Activated CD8-positive, alpha-beta memory T cell treated with anti-CD3 and anti-CD28 coated beads for 36 hours (primary cell): ENCODE data around the gene OR12D3. TPM values are rescaled to one million over a fixed set of nuclear protein-coding genes. Genes with fewer than 3 reads are reported as not detected.
"Not testable (repeated sequence)": the region's sequence is repeated elsewhere in the genome, so short reads cannot be mapped to it uniquely, and the experiment has no call there.

ENCODE experiments used
- CTCF ChIA-PET: fragments of 350-600 bp; sonication (Branson Sonifier 250); formaldehyde crosslinking; loops from one replicate; lab custom pipeline; 2021; ENCODE audit warnings: antibody characterized with exemption; lab: Charles Lee
- POLR2A ChIA-PET: fragments of 350-600 bp; sonication (Branson Sonifier 250); formaldehyde crosslinking; loops from one replicate; lab custom pipeline; 2021; ENCODE audit warnings: antibody characterized with exemption; lab: Charles Lee
- total RNA-seq, 2 experiments: library from RNA; stranded (reverse); gene quantifications; one replicate each; pipeline ENCODE4 v1.2.3, GENCODE V29; 2021

Gene OR12D3
- not detected for total RNA-seq

GRCh38 chr6:29375191-29375590, at the start of gene OR12D3:
Gene OR12D3, minus strand, starts transcription at chr6:29375291. Its CDS starts 4 bp downstream, at chr6:29375287.
- ChIA-PET CTCF (no interaction called here), POLR2A (no interaction called here)

DNA sequence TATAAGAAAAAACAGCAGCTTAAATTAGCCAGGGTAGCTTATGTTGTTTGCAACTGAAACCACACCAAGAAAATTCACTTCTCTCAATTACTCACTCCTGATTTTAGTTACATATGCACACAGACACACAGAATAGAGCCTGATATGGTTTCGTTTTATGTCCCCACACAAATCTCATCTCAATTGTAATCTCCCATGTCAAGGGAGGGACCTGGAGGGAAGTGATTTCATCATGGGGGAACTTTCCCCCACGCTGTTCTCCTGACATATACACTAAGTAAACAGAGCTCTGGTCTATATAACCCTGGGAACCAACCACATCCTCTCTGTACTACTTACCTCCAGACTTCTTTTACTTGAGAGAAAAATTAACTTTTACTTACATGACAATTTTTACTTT, 49.5 kb upstream of the OR12D3 start:
- POLR2A ChIA-PET: no interaction called here
- CTCF ChIA-PET: no interaction called here

DNA sequence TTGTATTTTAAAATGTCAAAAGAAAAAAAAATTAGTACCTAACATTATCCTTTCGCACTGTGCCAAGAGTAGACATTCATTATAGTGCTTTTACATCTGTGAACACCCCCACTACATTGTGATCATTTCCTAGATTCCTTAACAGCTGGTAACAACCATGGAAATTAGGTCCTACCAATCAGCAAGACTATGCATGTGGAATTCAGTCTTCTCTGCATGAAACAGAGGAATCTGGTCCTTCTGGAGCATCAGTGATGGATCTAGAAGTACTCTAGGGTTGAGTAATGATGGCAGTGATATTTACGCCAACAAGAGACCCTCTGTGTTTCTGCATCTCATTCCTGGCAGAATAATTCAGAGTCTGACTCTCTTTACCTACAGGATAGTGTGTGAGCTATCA, 49.1 kb upstream of the OR12D3 start:
- ChIA-PET POLR2A (no interaction called here), CTCF (no interaction called here)

DNA sequence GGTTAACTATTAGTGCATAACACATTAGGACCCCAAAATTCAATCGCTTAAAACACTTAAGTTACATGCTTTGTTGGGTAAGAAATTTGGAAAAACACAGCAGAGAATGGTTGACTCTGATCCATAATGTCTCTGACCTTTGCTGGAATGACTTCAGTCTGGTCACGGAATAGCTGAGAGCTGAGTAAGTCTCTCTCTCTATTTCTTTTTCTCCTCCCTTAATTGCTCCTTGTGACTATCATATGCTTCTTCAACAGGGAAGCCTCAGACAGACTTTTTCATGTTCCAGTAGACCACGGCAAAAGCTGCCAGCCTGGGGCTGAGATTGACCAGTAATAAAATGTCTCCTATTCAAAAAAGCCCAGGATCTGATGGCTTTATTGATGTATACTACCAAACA, 44.4 kb upstream of the OR12D3 start:
- CTCF ChIA-PET: no interaction called here

GRCh38 chr6:29414588-29414987, 39.5 kb upstream of the OR12D3 start, which contains the start of gene OR12D1:
Gene OR12D1, plus strand, starts transcription at chr6:29414928.
- ChIA-PET CTCF (no interaction called here), POLR2A (no interaction called here)

More for the DNA sequence above, 44.4 kb upstream of the OR12D3 start:
- POLR2A ChIA-PET: no interaction called here

DNA sequence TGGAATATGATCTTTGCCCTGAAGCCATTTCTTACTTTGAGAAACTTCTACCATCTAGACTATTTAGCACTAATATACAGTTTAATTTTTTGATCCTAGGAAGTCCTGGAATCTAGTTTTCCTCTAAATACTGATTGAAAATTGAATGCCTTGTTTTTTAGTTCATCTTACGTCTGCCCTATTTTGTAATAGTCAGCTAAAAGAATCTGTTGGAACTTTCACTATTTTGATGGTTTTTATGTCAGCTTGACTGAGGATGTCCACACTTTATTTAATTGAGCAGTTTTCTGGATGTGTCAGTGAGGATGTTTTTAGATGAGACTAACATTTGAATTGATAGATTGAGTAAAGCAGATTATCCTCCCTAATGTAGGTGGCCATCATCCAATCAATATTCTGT, 28.7 kb upstream of the OR12D3 start:
- ChIA-PET CTCF (no interaction called here), POLR2A (no interaction called here)

- POLR2A ChIA-PET: no interaction called here
Observed at GRCh38 chr6:29399525-29399924, 24.4 kb upstream of the OR12D3 start.

DNA sequence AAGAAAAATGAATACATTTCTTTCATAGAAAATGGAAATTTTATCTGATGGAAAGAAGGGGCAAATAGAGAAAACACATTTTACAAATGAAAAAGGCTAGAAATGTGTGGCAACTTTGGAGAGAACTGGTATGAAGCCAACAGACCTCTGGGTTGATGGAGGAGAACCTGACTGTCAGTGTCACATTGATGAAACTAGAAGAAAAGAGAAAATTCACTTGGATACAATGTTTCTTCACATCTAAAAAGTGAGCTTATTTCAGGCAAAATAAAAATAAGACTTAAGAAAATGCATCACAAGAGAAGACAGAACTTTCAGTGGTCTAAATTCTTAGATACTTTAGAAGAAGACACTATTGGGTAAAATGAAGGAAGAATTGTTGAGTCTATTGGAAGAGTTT, 20.2 kb upstream of the OR12D3 start, which contains the start of gene OR12D2:
OR12D2 (plus strand) TSS at position 301 of the 400 bp plus-strand sequence. CDS start 1,069 bp downstream, outside the sequence.
- POLR2A ChIA-PET: no interaction called here

More at GRCh38 chr6:29399525-29399924, 24.4 kb upstream of the OR12D3 start:
- CTCF ChIA-PET: no interaction called here

GRCh38 chr6:29388533-29388932, 13.4 kb upstream of the OR12D3 start:
- POLR2A ChIA-PET: no interaction called here
- CTCF ChIA-PET: no interaction called here

More for the DNA sequence above, 20.2 kb upstream of the OR12D3 start, which contains the start of gene OR12D2:
- CTCF ChIA-PET: no interaction called here

DNA sequence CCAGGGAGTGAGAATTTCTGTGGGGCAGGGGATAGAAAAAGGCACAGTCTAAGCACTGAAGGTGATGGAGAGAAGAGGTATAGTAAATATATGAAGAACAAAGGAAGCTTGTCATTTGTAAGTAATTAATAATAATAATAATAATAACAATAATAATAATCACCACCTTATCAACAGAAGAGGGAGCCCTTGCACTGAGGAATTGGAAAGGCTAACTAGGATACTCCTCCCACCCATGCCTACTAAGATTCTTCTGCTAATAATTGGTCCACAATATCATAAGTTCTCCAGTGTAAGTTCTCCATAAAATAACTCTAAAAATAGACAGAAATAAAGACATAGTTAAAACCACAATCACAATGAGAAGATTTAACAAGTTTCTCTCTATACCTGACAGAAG, 912 bp upstream of the OR12D3 start:
- POLR2A ChIA-PET: no interaction called here
- CTCF ChIA-PET: no interaction called here

DNA sequence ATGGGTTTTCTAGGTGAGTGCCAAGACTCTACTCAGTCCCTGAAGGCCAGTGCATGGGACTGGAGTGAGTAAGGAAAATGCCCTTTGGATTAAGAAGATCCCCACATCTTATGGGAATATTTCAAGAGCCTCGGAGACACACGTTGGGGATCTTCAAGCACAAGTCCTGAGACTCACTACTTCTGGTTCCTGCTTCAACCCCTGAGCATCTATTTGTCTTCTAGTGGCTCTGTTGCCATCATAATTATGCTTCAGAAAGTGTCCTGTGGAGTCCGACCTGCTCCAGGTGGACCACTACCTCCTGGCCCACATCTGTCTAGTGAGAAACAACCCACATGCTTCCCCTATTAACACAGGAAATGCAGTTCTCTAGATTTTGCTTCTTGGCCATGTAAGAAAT, 6.3 kb downstream of the OR12D3 start, which contains the start of gene OR5V1:
OR5V1 (minus strand) TSS at position 101 of the 400 bp plus-strand sequence. CDS start 12,670 bp downstream, outside the sequence.
- CTCF ChIA-PET: no interaction called here
- POLR2A ChIA-PET: no interaction called here

GRCh38 chr6:29355603-29356002, 19.5 kb downstream of the OR12D3 start:
- POLR2A ChIA-PET: no interaction called here

GRCh38 chr6:29354980-29355379, 20.1 kb downstream of the OR12D3 start:
- ChIA-PET POLR2A (no interaction called here), CTCF (no interaction called here)

More at GRCh38 chr6:29355603-29356002, 19.5 kb downstream of the OR12D3 start:
- CTCF ChIA-PET: no interaction called here

DNA sequence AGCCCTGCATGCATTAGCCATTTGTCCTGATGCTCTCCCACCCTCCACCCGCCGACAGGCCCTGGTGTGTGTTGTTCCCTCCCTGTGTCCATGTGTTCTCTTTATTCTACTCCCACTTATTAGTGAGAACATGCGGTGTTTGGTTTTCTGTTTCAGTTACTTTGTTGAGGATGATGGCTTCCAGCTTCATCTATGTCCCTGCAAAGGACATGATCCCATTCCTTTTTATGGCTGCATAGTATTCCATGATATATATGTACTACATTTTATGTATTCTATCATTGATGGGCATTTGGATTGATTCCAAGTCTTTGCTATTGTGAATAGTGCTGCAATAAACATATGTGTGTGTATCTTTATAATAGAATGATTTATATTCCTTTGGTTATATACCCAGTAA, 25.7 kb downstream of the OR12D3 start:
- POLR2A ChIA-PET, CTCF ChIA-PET: not testable (repeated sequence)

DNA sequence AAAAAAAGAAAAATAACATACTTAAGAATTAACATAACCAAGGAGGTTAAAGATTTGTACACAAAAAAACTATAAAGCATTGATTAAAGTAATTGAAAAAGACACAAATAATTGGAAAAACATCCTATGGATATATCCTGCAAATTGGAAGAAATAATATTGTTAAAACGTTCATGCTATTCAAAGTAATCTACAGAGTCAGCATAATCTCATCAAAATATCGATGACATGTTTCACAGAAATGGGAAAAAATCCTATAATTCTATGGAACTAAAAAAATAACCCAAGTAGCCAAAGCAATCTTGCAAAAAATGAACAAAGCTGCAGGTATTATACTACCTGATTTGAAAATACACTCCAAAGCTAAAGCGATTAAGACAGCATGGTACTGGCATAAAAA, 29.7 kb downstream of the OR12D3 start:
- CTCF ChIA-PET: no interaction called here
- POLR2A ChIA-PET: no interaction called here

GRCh38 chr6:29336269-29336668, 38.8 kb downstream of the OR12D3 start:
- POLR2A ChIA-PET: no interaction called here
- CTCF ChIA-PET: no interaction called here

DNA sequence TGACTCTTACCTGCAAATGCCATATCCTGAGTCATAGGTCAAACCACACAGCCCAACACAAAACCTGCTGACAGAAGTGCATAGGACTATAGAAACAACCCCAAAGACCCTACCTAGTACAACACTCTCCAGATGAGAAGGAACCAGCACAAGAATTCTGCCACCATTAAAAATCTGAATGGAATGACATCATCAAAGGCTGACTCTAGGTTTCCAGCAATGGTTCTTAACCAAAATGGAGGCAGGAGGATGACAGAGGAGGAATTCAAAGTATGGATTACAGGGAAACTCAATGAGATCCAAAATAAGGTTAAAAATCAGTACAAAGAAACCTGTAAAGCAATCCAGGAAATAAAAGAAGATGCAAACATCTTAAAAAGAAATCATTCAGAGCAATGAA, 42.4 kb downstream of the OR12D3 start:
- CTCF ChIA-PET: no interaction called here
- POLR2A ChIA-PET: no interaction called here

- ChIA-PET CTCF (no interaction called here), POLR2A (no interaction called here)
Observed at GRCh38 chr6:29325777-29326176, 49.3 kb downstream of the OR12D3 start.
